Mammary epithelial cell (primary cell): ENCODE data around the gene ENTHD1.

Source experiments
- EZH2 ChIP-seq: IDR thresholded peaks from 2 replicates; pipeline ENCODE4 v1.6.1; 2012; ENCODE audit warnings: low read length, inconsistent platforms, borderline replicate concordance
- TF ChIP-seq, protein P1 (sequence below), 2 donors: IDR thresholded peaks in 1 of 2; conservative IDR thresholded peaks in 1 of 2; 2 replicates each; pipeline ENCODE4 v1.5.1; 2011 to 2012; ENCODE audit warnings: inconsistent platforms in 2 of 2, low read length in 2 of 2, mild to moderate bottlenecking in 2 of 2, control low read depth in 1 of 2, low read depth in 1 of 2; ENCODE audit not compliant: insufficient read depth in 1 of 2; ENCODE audit errors: extremely low read depth in 1 of 2

DNA sequence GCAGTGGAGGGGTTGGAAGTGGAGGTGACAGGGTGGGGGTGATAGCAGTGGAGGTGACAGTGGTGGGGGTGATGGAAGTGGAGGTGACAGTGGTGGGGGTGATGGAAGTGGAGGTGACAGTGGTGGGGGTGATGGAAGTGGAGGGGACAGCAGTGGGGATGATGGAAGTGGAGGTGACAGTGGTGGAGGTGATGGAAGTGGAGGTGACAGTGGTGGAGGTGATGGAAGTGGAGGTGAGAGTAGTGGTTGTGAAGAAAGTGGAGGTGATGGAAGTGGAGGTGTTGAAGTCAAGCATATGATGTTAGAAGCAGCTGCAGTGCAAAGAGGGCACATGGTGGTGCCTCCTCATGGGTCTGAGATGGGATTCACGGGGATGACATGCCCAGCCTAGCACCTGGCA lies 181.5 kb downstream of the ENTHD1 start:
- TF ChIP-seq, protein P1, sequence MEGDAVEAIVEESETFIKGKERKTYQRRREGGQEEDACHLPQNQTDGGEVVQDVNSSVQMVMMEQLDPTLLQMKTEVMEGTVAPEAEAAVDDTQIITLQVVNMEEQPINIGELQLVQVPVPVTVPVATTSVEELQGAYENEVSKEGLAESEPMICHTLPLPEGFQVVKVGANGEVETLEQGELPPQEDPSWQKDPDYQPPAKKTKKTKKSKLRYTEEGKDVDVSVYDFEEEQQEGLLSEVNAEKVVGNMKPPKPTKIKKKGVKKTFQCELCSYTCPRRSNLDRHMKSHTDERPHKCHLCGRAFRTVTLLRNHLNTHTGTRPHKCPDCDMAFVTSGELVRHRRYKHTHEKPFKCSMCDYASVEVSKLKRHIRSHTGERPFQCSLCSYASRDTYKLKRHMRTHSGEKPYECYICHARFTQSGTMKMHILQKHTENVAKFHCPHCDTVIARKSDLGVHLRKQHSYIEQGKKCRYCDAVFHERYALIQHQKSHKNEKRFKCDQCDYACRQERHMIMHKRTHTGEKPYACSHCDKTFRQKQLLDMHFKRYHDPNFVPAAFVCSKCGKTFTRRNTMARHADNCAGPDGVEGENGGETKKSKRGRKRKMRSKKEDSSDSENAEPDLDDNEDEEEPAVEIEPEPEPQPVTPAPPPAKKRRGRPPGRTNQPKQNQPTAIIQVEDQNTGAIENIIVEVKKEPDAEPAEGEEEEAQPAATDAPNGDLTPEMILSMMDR (conservative IDR thresholded peaks at IDR 0.05 in 1 of 2, IDR thresholded peaks at IDR 0.05 in 1 of 2; ENCODE audit: extremely low read depth in 1 of 2, insufficient read depth in 1 of 2, low read depth in 1 of 2, low read length in 2 of 2), result no peak
- no peak for TF ChIP-seq EZH2
